ENCODE measurements around the gene CEP85L.
"Not testable (repeated sequence)": the region's sequence is repeated elsewhere in the genome, so short reads cannot be mapped to it uniquely, and the experiment has no call there.

CEP85L gene

DNA sequence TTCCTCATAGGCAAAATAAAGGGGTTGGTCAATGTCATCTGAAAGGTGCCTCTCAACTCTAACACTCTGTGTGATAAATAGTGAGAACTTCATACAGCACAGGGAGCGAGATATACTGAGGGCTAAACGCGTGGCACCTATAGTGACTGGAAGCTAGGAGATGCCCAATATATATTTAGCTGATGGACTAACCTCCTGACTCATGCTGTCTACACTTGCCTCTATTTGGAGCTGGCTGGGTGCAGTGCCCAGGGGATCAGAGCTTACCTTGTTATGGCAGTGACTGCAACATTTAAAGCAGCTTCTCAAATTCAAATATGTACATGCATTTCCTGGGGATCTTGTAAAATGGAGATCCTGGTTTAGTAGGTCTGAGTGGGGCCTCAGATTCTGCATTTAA is 214.9 kb downstream of the CEP85L start:
- no peak for DNase-seq
- no peaks in the 10 kb centered on the region for H3K9me3 ChIP-seq (ENCODE audit: insufficient read depth, low read length, severe bottlenecking)
- H3K4me1 ChIP-seq (ENCODE audit: insufficient read depth, low read length): no peaks in the 10 kb centered on the region
- no peak overlapping the region for H2AFZ ChIP-seq (ENCODE audit: low read depth, low read length)
- H4K20me1 ChIP-seq (ENCODE audit: insufficient read depth, low read length): no peaks in the 10 kb centered on the region
- no peak overlapping the region for H3K4me3 ChIP-seq (ENCODE audit: low read depth in 1 of 2, low read length in 2 of 2)
- no peaks in the 10 kb centered on the region for H3K79me2 ChIP-seq (ENCODE audit: insufficient read depth, low read length)
- no peak overlapping the region for H3K9ac ChIP-seq (ENCODE audit: low read depth, low read length)
- ATAC-seq (ENCODE audit: insufficient read depth, low read depth): no peak
- H3K36me3 ChIP-seq (ENCODE audit: insufficient read depth, low read length): no peaks in the 10 kb centered on the region
- no peak overlapping the region for H3K4me2 ChIP-seq (ENCODE audit: insufficient read depth, low read length)
- H3K27ac ChIP-seq (ENCODE audit: low read length): no peak overlapping the region
- H3K27me3 ChIP-seq (ENCODE audit: insufficient read depth, low read length, poor library complexity): no peaks in the 10 kb centered on the region
- TF ChIP-seq EZH2 (IDR thresholded peaks at IDR 0.05; ENCODE audit: borderline replicate concordance, low read depth, low read length, severe bottlenecking): no peak
- TF ChIP-seq, protein P1, sequence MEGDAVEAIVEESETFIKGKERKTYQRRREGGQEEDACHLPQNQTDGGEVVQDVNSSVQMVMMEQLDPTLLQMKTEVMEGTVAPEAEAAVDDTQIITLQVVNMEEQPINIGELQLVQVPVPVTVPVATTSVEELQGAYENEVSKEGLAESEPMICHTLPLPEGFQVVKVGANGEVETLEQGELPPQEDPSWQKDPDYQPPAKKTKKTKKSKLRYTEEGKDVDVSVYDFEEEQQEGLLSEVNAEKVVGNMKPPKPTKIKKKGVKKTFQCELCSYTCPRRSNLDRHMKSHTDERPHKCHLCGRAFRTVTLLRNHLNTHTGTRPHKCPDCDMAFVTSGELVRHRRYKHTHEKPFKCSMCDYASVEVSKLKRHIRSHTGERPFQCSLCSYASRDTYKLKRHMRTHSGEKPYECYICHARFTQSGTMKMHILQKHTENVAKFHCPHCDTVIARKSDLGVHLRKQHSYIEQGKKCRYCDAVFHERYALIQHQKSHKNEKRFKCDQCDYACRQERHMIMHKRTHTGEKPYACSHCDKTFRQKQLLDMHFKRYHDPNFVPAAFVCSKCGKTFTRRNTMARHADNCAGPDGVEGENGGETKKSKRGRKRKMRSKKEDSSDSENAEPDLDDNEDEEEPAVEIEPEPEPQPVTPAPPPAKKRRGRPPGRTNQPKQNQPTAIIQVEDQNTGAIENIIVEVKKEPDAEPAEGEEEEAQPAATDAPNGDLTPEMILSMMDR (IDR thresholded peaks at IDR 0.05; ENCODE audit: borderline replicate concordance, extremely low read depth, low read length, poor library complexity, severe bottlenecking): no peak

DNA sequence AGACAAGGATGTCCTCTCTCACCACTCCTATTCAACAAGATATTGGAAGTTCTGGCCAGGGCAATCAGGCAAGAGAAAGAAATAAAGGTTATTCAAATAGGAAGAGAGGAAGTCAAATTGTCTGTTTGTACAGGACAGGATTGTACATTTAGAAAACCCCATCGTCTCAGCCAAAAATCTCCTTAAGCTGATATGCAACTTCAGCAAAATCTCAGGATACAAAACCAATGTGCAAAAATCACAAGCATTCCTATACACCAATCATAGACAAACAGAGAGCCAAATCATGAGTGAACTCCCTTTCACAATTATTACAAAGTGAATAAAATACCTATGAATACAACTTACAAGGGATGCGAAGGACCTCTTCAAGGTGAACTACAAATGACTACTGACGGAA is 217.2 kb downstream of the CEP85L start:
- not testable (repeated sequence) for H2AFZ ChIP-seq (ENCODE audit: low read depth, low read length); H4K20me1 ChIP-seq (ENCODE audit: insufficient read depth, low read length); H3K27ac ChIP-seq (ENCODE audit: low read length); H3K4me3 ChIP-seq (ENCODE audit: low read depth in 1 of 2, low read length in 2 of 2); H3K27me3 ChIP-seq (ENCODE audit: insufficient read depth, low read length, poor library complexity); ATAC-seq (ENCODE audit: insufficient read depth, low read depth); DNase-seq; H3K4me2 ChIP-seq (ENCODE audit: insufficient read depth, low read length); H3K9me3 ChIP-seq (ENCODE audit: insufficient read depth, low read length, severe bottlenecking); H3K36me3 ChIP-seq (ENCODE audit: insufficient read depth, low read length); H3K4me1 ChIP-seq (ENCODE audit: insufficient read depth, low read length); H3K9ac ChIP-seq (ENCODE audit: low read depth, low read length); H3K79me2 ChIP-seq (ENCODE audit: insufficient read depth, low read length)

DNA sequence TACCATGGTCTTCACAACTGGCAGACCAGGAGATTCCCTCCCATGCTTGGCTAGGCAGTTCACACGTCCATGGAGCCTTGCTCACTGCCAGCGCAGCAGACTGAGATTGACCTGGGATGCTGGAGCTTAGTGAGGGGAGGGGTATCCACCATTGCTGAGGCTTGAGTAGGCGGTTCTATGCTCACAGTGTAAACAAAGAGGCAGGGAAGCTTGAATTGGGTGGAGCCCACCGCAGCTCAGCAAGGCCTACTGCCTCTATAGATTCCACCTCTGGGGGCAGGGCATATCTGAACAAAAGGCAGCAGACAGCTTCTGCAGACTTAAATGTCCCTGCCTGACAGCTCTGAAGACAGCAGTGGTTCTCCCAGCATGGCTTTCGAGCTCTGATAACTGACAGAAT is 230.1 kb downstream of the CEP85L start:
- H3K4me2 ChIP-seq (ENCODE audit: insufficient read depth, low read length); H3K79me2 ChIP-seq (ENCODE audit: insufficient read depth, low read length); H3K27me3 ChIP-seq (ENCODE audit: insufficient read depth, low read length, poor library complexity); H3K4me1 ChIP-seq (ENCODE audit: insufficient read depth, low read length); H3K36me3 ChIP-seq (ENCODE audit: insufficient read depth, low read length); H4K20me1 ChIP-seq (ENCODE audit: insufficient read depth, low read length); DNase-seq; H3K27ac ChIP-seq (ENCODE audit: low read length); H2AFZ ChIP-seq (ENCODE audit: low read depth, low read length); H3K4me3 ChIP-seq (ENCODE audit: low read depth in 1 of 2, low read length in 2 of 2); H3K9ac ChIP-seq (ENCODE audit: low read depth, low read length); H3K9me3 ChIP-seq (ENCODE audit: insufficient read depth, low read length, severe bottlenecking); ATAC-seq (ENCODE audit: insufficient read depth, low read depth): not testable (repeated sequence)

DNA sequence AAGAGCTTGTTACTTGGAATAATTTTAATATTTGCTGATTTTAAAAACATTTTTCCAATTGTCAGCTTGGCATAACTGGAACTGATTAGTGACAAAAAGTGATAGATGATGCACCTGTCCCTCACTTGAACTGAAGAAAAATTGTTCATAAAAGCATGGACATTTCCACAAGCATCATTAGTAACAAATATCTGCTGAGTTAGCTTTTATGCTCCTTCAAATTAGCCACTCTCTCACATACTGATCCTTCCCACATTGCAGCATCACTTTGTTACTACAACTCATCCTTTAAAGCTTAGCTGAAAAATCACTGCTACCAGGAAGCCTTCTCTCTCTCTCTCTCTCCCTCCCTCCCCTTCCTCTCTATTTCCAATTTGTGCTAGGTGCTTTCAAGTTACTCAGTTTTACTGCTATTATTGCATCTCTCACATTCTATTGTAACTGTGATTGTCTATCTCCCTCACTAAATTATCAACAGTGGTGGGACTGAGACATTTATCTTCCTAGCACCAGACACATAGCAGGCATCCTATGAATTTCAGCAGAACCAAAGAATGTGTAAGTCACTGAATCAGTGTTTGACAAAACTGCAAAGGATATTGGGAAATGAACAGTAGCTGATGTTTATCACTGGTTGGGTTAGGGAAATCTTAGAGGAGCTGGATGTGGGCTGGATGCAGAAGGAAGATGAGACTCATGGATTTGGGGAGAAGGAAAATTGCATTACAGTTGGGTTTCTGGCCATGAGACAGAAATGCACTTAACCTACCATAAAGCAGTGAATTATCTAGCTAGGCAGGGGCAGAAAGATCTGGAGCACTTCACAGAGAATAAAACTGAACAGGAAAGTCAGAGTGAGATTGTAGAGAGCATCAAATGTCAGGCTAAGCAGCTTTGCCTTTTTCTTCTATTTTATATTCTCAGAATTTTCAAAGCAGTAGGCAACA is 231.7 kb downstream of the CEP85L start:
- Histone ChIP-seq H2AFZ (ENCODE audit: low read depth, low read length) (no peak overlapping the region), H3K36me3 (ENCODE audit: insufficient read depth, low read length) (no peaks in the 10 kb centered on the region), H3K27me3 (ENCODE audit: insufficient read depth, low read length, poor library complexity) (no peaks in the 10 kb centered on the region), H3K4me2 (ENCODE audit: insufficient read depth, low read length) (no peak overlapping the region), H3K27ac (ENCODE audit: low read length) (no peak overlapping the region), H3K79me2 (ENCODE audit: insufficient read depth, low read length) (no peaks in the 10 kb centered on the region), H3K4me3 (ENCODE audit: low read depth in 1 of 2, low read length in 2 of 2) (no peak overlapping the region), H3K4me1 (ENCODE audit: insufficient read depth, low read length) (no peaks in the 10 kb centered on the region), H3K9me3 (ENCODE audit: insufficient read depth, low read length, severe bottlenecking) (no peaks in the 10 kb centered on the region), H3K9ac (ENCODE audit: low read depth, low read length) (no peak overlapping the region), H4K20me1 (ENCODE audit: insufficient read depth, low read length) (no peaks in the 10 kb centered on the region)
- TF ChIP-seq EZH2 (IDR thresholded peaks at IDR 0.05; ENCODE audit: borderline replicate concordance, low read depth, low read length, severe bottlenecking): no peak
- TF ChIP-seq, protein P1 (IDR thresholded peaks at IDR 0.05; ENCODE audit: borderline replicate concordance, extremely low read depth, low read length, poor library complexity, severe bottlenecking): no peak
- ATAC-seq (ENCODE audit: insufficient read depth, low read depth): no peak
- no peak for DNase-seq
